HG03342 (cell line): Measurements from ENCODE around the gene SDCBP2.
"Not testable (repeated sequence)": the region's sequence is repeated elsewhere in the genome, so short reads cannot be mapped to it uniquely, and the experiment has no call there.

Experiments used
- ATAC-seq: cut with Tn5 transposase; IDR thresholded peaks from one replicate; pipeline ENCODE4 v1.9.1; 2021; ENCODE audit warnings: mild to moderate bottlenecking, moderate library complexity; ENCODE audit not compliant: unreplicated experiment

Gene SDCBP2

DNA sequence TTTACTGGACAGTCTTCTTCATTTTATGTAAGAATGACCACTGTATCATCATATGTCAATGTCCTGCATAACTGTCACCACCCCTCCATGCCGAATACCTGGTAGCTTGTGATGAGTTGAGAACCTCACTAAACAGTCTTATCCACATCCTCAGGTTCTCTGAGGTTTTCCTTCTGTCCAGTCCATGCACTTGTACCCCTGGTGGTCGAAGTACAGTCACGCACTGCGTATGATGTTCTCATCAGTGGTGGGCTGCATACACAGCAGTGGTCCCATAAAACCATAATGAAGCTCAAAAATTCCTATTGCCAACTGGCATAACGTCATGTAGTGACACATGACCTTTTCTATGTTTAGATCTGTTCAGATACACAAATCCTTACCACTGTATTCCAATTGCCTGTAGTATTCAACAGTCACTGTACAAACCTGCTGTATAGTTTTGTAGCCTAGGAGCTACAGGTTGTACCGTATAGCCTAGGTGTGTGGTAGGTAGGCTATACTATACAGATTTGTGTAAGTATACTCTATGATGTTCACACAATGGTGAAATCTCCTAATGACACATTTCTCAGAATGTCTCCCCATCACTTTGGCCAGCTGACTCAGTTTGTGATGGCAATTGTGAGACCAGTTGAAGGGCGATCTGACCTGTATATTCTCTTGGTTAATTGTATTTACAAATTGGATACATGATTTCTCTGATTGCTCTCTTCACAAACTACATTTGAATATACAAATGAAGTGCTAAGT, 31.3 kb upstream of the SDCBP2 start:
- ATAC-seq: no peak

DNA sequence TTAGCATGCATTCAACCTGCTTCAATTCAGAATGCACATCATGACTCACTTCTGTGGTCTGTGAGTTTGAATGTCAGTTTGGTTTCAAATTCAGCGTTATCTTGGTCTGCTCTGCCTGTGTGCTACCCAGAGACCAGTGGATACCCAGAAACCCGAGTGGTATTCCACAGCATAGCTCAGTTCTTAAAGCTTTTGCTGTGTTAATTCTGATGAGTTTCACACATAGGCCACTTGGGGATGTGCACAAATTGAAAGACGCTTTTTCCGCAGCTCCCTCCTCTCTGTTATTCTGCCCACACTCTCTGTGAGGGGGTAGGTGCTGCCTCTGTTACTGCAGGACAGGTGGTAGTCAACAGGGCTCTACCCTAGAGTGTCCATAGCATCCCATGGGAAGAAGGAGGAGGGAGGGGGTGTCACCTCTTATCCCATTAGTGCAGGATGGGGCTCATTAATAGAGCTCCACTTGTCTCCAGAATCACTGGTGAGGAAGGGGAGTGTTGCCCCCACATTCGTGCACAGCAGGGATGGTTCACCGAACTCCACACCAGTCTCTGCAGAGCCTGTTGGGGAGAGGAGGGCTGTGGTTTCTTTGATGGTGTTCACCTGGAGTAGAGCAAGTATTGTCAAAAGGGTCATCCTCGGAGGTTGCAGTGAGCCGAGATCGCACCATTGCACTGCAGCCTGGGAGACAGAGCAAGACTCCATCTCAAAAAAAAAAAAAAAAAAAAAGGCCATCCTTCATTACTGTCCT, 29.2 kb upstream of the SDCBP2 start:
- ATAC-seq: no peak

DNA sequence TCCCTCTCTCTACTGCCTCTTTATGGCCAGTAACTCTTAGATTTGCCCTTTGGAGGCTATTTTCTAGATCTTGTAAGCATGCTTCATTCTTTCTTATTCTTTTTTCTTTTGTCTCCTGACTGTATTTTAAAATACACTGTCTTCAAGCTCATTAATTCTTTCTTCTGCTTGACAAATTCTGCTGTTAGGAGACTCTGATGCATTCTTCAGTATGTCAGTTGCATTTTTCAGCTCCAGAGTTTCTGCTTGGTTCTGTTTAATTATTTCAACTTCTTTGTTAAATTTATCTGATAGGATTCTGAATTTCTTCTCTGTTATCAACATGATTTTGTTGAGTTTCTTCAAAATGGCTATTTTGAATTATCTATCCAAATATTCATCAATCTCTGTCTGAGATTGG, 25.0 kb upstream of the SDCBP2 start:
- no peak for ATAC-seq

DNA sequence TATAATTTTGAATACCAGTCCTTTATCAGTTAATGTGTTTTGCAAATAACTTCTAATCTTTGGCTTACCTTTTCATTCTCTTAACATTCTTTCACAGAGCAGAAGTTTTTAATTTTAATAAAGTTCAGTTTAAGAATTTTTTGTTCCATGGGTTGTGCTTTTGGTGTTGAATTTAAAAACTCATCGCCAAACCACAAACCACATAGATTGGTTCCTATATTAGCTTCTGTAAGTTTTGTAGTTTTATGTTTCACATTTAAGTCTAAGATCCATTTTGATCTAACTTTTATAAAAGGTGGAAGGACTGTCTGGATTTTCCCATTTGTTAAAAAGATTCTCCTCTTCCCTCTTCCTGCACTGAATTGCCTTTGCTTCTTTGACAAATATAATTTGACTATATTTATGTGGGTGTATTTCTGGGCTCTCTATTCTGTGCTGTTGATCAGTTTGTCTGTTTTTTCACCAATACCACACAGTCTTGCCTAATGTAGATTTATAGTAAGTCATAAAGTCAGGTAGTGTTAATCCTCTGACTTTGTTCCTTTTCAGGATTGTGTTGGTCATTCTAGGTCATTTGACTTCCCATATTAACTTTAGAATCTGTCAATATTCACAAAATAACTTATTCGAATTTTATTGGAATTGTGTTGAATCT, 17.5 kb upstream of the SDCBP2 start:
- ATAC-seq: no peak

- no peak for ATAC-seq
Measured at GRCh38 chr20:1345756-1346093, 16.8 kb upstream of the SDCBP2 start.

- ATAC-seq: no peak
Measured at GRCh38 chr20:1345030-1345755, 16.3 kb upstream of the SDCBP2 start.

DNA sequence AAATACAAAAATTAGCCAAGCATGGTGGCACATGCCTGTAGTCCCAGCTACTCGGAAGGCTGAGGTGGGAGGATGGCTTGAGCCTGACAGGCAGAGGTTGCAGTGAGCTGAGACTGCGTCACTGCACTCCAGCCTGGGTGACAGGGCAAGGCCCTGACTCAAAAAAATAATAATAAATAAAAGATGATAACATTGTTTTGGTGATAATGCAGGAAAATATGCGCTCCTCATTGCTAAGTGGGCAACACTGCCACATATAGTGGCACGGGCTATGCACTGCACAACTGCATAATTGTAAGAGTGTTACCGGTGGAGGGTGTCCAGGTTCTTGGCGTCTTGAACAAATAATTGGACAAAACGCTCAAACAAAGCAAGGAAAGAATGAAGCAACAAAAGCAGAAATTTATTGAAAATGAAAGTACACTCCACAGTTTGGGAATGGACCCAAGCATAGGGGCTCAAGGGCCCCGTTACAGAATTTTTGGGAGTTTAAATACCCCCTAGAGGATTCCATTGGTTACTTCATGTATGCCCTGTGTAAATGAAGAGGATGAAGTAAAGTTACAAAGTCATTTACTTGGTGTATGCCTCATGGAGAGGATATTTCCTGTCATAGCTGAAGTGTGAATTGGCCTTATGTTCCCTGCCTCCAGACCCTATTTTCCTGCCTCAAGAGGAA, 14.6 kb upstream of the SDCBP2 start:
- not testable (repeated sequence) for ATAC-seq

DNA sequence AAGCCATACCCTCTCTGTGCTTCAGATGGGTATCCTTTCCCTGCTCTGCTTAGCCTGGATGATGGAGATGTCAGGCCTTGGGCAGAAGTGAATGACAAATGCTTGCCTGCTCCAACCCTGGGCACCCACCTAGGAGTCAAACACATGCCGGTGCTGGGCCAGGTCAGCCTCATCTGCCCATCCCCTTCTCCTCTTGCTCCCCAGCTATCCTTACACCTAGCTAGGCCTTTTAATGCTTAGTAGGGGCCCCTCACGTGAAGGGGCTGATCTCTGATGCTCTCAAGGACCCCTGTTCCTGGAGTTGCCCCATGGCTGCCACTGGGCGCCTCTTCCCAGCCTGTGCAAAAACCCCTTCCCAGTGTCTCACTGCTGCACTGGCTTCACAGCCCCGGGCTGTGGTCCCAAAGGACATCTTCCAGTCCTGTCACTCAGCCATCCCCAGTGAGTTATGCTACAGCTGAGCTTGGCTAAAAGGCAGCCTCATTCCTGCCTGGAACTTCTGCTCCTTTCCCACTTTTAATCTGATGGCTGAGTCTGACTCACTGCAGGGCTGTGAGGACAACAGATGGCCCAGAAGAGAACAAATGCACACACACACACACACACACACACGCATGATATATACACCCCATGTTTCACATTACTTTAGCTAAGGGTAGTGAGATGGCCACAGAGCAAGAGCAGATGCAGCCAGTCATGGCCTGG, 12.8 kb upstream of the SDCBP2 start:
- ATAC-seq: no peak

- ATAC-seq: no peak
Measured at GRCh38 chr20:1338801-1339200, 9.9 kb upstream of the SDCBP2 start.

DNA sequence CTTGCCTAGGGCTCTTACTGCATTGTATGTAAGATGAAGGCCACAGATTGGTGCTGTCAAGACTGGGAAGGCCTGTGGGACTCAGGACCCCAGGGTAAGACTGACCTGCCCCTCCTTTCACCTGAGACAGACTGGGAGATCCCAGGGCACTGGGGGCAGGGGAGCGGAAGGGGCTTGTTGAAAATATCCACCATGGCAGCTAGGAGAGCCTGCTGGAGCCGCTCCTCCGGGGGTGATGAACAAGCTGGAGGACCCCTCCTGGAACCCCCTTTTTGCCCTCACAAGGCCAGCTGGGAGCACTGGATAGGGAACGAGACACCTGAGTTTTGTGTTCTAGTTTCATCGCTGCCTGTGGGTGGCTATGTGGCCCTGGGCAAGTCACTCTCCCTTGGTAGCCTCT, 9.2 kb upstream of the SDCBP2 start:
- ATAC-seq: no peak

DNA sequence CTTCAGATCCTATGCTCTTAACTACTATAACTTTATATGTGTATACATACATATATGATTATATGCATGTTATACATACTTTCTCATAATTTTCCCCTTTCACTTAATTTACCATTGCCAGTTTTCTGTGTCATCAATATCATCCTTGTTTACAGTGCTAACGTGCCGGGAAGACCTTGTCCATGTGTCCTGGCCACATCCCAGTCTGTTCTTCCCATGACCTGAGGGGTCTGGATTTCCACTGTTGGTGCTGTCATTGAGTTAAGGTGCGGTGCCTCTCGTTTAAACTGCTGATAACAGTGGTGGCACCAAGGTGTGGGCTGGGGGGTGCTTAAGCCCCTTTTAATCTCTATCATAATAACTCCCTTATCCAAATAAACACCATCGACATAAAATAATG, 8.5 kb upstream of the SDCBP2 start:
- ATAC-seq: no peak

DNA sequence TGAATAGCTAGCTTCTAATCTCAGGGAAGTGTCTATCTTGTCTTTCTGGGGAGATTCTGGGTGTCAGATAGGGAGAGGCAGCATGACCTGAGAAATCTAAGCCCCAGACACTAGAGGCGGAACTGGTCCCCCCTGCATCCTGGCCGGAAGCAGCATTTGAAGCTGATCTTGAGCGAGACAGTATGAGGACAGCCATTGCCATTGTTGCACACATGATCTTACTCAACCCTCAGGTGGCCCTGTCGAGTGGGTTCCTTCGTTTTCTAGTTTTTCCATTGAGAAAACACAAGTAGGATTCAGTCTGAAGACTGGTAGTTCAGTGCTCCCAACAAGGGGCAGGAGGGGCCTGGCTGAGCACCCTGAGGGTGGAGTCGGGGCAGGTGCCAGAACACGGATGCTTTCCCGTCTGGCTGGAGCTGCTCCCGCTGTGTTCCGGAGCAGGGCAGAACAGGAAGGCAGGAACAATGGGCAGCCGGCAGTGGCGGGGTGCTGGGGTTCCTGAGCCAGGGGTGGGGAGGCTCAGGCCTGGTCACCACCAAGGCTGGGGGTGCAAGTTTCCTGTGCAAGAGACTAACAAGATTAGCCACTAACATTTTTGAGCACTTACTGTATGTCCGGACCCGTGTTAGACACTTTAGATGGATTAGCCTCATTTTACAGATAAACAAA, 7.9 kb upstream of the SDCBP2 start:
- no peak for ATAC-seq

- ATAC-seq: no peak
Measured at GRCh38 chr20:1335961-1336698, 7.2 kb upstream of the SDCBP2 start.

GRCh38 chr20:1334761-1335160, 5.8 kb upstream of the SDCBP2 start:
- no peak for ATAC-seq

- ATAC-seq: no peak
Measured at GRCh38 chr20:1334370-1334731, 5.4 kb upstream of the SDCBP2 start.

DNA sequence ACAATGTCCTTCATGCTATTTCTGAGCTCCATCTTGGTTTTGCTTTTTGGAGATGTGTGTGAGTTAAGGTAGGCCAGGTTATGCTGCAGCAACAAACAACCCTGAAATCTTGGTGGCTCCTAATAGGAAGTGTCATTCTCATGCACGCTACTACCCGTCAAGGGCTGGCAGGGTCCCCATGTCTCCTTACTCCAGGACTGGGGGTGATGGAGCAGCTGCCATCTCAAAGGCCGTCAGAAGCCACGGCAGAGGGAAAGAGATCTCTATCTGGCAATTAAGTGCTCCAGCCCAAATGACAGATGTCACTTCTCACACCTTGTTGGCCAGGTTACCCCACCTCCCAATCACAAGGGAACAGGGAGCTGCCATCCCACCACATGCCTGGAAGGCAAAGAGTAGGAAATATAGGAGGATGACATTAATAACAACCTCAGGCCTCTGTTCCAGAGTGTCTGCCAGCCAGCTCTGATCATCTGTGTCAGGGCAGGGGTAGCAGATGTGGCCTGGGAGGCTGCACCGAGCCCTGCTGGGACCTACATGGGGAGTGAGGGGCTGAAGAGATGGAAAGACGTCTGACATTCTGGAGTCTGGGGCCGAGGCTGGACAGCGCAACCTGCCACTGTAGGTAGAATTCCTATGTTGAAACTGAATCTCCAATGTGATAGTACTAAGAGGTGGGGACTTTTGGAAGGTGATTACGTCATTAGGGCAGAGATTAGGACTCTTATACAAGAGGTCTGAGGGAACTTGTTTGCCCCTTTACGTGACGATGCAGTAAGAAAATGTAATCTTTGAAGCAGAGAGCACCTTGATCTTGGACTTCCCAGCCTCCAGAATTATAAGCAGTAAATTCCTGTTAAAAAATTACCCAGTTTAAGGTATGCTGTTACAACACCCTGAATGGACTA, 4.8 kb upstream of the SDCBP2 start:
- ATAC-seq: no peak

GRCh38 chr20:1332749-1333300, 3.9 kb upstream of the SDCBP2 start:
- no peak for ATAC-seq
